Stimulated activated CD8-positive, alpha-beta memory T cell treated with anti-CD3 and anti-CD28 coated beads, Interleukin-12 subunit alpha, Interleukin-12 subunit beta, amount 100 ng/mL, for 1 hour (primary cell): ENCODE data around the gene ZNF664.

Source experiments
- DNase-seq: peaks from one replicate; pipeline ENCODE4 v3.0.0-alpha.2; 2020; ENCODE audit warnings: low read depth

Gene ZNF664

GRCh38 chr12:124010687-124011086, 37.7 kb downstream of the ZNF664 start:
- DNase-seq: no peak

- DNase-seq: no peak
Measured at GRCh38 chr12:124011435-124012115, 38.6 kb downstream of the ZNF664 start.

GRCh38 chr12:124013073-124013472, 40.1 kb downstream of the ZNF664 start:
- DNase-seq: no peak

GRCh38 chr12:124015494-124016461, 42.8 kb downstream of the ZNF664 start:
- DNase-seq: no peak

- no peak for DNase-seq
Measured at GRCh38 chr12:124017064-124017463, 44.0 kb downstream of the ZNF664 start.

GRCh38 chr12:124018539-124018938, 45.5 kb downstream of the ZNF664 start:
- DNase-seq: no peak

- DNase-seq: no peak
Measured at GRCh38 chr12:124019115-124019514, 46.1 kb downstream of the ZNF664 start.

GRCh38 chr12:124020514-124020949, 47.5 kb downstream of the ZNF664 start:
- no peak for DNase-seq

- no peak for DNase-seq
Measured at GRCh38 chr12:124021007-124021406, 48.0 kb downstream of the ZNF664 start.

GRCh38 chr12:124022161-124022560, 49.1 kb downstream of the ZNF664 start:
- DNase-seq: no peak

GRCh38 chr12:124024263-124024678, 51.3 kb downstream of the ZNF664 start:
- DNase-seq: no peak

GRCh38 chr12:124024776-124025175, 51.8 kb downstream of the ZNF664 start:
- no peak for DNase-seq

- DNase-seq: no peak
Measured at GRCh38 chr12:124025661-124026060, 52.6 kb downstream of the ZNF664 start.

- DNase-seq: no peak
Measured at GRCh38 chr12:124026755-124027745, 54.0 kb downstream of the ZNF664 start.

GRCh38 chr12:124027753-124028554, 54.9 kb downstream of the ZNF664 start:
- DNase-seq: no peak

- no peak for DNase-seq
Measured at GRCh38 chr12:124028555-124028925, 55.5 kb downstream of the ZNF664 start.

- DNase-seq: no peak
Measured at GRCh38 chr12:124030008-124030407, 57.0 kb downstream of the ZNF664 start.

GRCh38 chr12:124030510-124030909, 57.5 kb downstream of the ZNF664 start:
- no peak for DNase-seq

GRCh38 chr12:124031058-124031457, 58.0 kb downstream of the ZNF664 start:
- DNase-seq: no peak

- no peak for DNase-seq
Measured at GRCh38 chr12:124032265-124032886, 59.4 kb downstream of the ZNF664 start.

- no peak for DNase-seq
Measured at GRCh38 chr12:124033859-124034258, 60.8 kb downstream of the ZNF664 start.
